Measurements from ENCODE around the gene CLEC11A.

The CLEC11A gene, protein sequence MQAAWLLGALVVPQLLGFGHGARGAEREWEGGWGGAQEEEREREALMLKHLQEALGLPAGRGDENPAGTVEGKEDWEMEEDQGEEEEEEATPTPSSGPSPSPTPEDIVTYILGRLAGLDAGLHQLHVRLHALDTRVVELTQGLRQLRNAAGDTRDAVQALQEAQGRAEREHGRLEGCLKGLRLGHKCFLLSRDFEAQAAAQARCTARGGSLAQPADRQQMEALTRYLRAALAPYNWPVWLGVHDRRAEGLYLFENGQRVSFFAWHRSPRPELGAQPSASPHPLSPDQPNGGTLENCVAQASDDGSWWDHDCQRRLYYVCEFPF

GRCh38 chr19:50723069-50723468 is at the start of gene CLEC11A:
TSS of gene CLEC11A (plus strand) at chr19:50723364. CDS start at chr19:50723526, 162 bp downstream.
- DNase-seq (ENCODE audit: low spot score) = no peak

GRCh38 chr19:50676625-50677197 is 46.5 kb upstream of the CLEC11A start:
- no peak for DNase-seq (ENCODE audit: low spot score)

DNA sequence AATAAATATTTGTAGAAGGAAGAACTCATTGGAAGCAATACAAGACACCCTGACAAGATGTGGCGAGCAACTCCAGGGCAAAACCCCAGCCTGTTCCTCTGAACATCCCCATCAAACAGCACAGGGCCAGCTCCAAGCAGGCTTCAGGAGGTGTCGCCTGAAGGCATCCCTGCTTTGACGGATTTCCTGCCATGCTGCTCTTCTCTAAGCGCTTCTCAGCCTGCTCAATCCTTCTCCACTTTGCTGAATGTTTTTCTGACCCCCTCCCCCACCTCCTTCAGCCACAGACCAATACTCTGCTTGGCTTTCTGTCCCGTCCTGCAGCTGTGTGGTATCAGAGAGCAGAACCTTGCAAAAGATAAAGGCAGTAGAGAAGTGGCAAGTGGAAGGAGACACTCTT is 45.5 kb upstream of the CLEC11A start:
- no peak for DNase-seq (ENCODE audit: low spot score)

- no peak for DNase-seq (ENCODE audit: low spot score)
These were observed 44.8 kb upstream of the CLEC11A start for GRCh38 chr19:50678323-50678722.

GRCh38 chr19:50679177-50680125 is 43.7 kb upstream of the CLEC11A start:
- peak; percentile 88 for DNase-seq (ENCODE audit: low spot score)

- DNase-seq (ENCODE audit: low spot score) = no peak
These were observed 36.7 kb upstream of the CLEC11A start for GRCh38 chr19:50686310-50687032.

DNA sequence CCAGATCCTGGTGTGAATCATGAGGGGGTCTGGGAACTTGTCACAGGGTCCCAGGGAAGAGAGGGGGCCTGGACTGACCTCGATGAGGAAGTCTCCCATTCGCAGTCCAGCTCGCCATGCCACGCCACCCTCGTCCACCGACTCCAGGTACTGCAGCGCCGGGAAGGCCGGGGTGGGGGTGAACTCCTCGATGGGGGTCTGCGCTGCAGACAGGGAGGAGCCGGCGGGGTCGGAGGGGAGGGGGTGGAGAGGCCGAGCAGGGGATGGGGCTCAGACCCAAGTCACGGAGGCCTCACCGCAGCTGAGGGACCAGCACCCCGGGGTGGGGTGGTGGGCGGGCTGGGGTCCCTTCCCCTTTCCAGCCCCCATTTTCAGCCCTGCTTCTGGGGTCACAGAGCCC is 34.4 kb upstream of the CLEC11A start:
- no peak for DNase-seq (ENCODE audit: low spot score)

DNA sequence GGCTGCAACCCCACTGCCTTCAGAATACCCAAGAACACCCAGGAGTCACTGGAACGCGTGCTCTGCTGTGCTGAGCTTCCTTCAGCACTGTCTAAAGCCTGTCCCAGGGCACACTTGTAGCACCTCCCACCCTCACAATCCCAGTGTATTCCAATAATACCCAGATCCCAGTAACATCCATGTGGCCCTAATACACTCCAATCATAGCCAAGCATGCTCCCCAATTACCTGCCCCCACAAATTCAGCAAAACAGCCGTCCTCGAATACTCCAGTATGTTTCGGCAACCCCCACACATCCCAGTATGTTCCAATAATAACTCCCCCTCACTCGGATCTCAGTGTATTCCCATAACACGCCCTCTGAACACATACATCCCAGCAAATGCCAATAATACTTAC is 32.7 kb upstream of the CLEC11A start:
- no peak for DNase-seq (ENCODE audit: low spot score)

DNA sequence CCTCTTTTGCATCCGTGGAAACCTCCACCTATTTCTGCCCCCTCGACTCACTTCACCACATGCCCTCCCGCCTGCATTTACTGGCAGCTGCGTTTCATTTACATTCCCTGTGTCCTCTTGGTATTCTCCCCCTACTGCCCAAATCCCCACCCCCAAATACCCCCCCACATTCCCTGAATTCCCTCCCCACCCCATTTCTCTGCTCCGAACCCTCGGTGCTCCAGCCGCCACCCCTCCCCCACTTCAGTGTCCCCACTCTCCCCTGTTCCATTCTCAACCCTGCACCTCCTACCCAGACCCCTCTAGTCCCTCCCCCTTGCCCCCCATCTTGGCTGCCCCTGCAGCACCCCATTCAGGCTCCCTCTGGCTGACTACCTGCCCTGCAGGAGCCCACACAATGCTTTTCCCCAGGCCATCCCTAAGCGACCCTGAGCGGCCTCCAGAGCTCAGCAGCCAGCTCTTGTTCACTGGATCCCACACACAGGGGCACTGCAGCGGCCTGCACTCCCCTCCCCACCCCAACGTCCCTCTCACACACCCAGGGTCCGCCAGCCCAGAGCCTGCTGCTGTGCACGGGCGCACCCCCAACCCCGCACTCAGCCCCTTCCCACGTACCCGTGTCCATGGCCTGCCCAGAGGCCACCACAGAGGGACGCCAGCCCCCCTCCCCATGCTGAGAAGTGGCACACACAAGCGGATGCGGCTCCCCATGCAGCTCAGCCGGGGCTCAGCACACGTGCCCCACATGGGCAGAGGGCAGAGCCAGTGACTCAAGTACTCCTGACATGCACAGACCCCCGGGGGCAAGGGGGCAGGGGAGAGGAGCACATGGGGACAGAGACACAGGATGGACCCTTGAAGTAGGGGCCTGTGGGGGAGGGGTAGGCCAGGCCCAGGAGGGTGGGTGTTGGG is 29.8 kb upstream of the CLEC11A start:
- no peak for DNase-seq (ENCODE audit: low spot score)

- no peak for DNase-seq (ENCODE audit: low spot score)
These were observed 28.4 kb upstream of the CLEC11A start for GRCh38 chr19:50694815-50695145.

GRCh38 chr19:50695251-50696093 is 27.7 kb upstream of the CLEC11A start:
- no peak for DNase-seq (ENCODE audit: low spot score)

- DNase-seq (ENCODE audit: low spot score) = no peak
These were observed 27.1 kb upstream of the CLEC11A start for GRCh38 chr19:50696094-50696483.

DNA sequence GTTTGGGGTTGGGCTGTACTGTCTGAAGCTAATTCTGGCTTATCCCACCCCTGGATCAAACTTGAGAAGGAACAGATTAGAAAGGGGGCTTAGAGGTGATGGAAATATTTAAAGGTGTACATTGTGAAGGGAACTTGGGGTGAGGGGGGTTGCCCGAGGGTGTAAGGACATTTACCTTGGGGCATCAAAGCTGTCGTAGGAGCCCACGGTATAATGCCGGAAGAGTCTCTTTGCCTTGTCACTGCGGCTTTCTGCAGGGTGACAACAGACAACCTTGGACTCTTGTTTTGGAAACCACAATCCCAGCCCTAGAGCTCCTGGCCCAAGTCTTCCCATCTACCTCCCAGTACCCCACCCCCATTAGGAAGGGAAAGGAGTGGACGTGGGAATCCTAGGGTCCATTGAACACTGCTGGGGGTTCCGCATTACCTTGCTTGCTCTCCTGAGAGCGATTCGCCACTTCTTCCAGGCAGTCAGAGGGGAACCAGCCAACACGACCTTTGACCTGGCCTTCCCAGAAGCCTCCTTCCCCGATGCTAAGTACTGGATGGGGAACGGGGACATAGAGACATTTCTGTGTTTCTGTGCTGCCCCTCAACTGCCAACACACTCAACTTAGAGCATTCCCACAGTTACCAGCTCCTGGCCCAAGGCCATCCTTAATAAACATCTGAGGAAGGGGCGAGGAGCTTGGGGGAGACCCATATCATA is 25.6 kb upstream of the CLEC11A start:
- DNase-seq (ENCODE audit: low spot score) = no peak

DNA sequence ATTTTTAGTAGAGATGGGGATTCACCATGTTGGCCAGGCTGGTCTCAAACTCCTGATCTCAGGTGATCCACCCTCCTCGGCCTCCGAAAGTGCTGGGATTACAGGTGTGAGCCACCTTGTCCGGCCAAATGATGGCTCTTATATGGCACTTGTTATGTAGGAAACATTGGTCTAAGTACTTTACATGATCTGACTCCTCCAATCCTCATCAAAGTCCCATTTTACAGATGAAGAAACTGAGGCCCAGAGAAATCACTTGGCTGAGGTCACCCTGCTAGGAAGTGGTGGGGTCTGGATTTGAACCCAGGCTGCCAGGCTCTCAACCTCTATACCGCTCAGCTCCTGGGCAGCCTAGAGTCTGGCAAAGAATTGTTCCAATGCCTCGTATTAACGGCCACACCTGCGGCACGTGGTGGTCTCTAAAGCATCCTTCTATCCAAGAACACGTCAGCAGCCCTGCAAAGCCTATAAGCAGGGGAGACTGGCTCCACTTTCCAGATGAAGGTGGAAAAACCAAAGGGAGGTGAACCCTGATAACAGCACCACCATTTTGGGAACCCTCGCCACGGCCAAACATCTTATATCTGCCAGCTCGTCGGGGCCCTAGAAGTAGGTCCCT is 21.7 kb upstream of the CLEC11A start:
- no peak for DNase-seq (ENCODE audit: low spot score)

DNA sequence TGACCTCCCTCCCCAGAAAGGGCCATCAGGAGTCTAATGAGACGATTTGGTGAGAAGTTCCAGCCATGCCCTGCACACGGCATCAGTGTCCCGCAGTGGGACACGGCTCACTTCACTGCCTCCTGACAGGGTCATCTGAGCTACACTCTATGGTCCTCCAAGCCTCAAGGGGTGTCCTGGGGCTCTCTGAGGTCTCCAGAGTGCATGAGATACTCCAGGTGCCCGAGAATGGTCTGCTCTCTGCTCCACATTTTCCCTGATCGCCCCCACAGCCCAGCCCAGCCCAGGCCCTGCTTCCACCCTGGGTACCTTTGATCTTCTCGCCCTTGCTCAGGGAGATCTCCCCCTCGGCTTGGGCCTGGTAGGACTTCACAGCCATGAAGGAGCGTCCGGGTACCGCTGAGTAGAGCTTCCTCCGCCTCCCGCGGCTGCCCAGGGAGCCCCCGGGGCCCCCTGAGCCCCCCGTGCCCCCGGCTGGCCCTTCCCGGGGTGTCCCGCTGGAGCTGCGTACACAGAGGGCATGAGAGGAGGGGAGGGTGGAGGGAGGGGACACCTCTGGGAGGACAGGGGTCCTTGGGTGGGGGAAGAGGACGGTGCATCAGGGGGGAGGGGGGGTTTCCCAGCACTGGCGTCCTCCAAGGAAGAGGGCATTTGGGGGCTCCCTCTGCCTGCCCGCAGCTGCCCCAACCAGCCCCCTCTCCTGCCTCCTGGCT is 20.9 kb upstream of the CLEC11A start:
- no peak for DNase-seq (ENCODE audit: low spot score)

- DNase-seq (ENCODE audit: low spot score) = no peak
These were observed 20.0 kb upstream of the CLEC11A start for GRCh38 chr19:50702871-50703829.

Measured in activated CD4-positive, alpha-beta T cell treated with anti-CD3 and anti-CD28 coated beads, Interleukin-2, Interleukin-4, amounts not matched to agents 100 ng/mL and 50 ng/mL, durations not matched to agents 16 hours and 8 hours (primary cell).